Esophagus squamous epithelium (tissue), 4 donors: Measurements from ENCODE around the gene IL1R2.

Experiments used
- CTCF ChIP-seq, 6 experiments: fragments of 450-650 bp in 4 of 6; fragments of 200-600 bp in 2 of 6; sonication (generic) in 2 of 6; IDR thresholded peaks; one replicate each; pipeline ENCODE4 v1.5.1; 2016 to 2019; ENCODE audit warnings: antibody characterized with exemption in 6 of 6, mild to moderate bottlenecking in 4 of 6, moderate library complexity in 4 of 6
- POLR2A ChIP-seq, 4 donors: fragments of 450-650 bp; IDR thresholded peaks; one replicate each; pipeline ENCODE4 v1.6.1; 2017; ENCODE audit warnings: antibody characterized with exemption in 4 of 4, mild to moderate bottlenecking in 4 of 4, moderate library complexity in 3 of 4

GRCh38 chr2:102013206-102014040, 21.7 kb downstream of the IL1R2 start:
- TF ChIP-seq CTCF (IDR thresholded peaks at IDR 0.05), result no peak
- no peak for TF ChIP-seq POLR2A (IDR thresholded peaks at IDR 0.05)
